Karpas-422 (cell line): ENCODE measurements around the gene AGRN. TPM values are rescaled to one million over a fixed set of nuclear protein-coding genes. Genes with fewer than 3 reads are reported as not detected.
A peak's percentile ranks its signal among the peaks of the same experiment; 100 is the strongest.

ENCODE experiments used
- DNase-seq: peaks from one replicate; pipeline ENCODE4 v3.0.0-alpha.2; 2015
- H2AFZ ChIP-seq: fragments of 200-600 bp; sonication (generic); 2 replicates; pipeline ENCODE4 v1.6.1; 2014; ENCODE audit warnings: antibody characterized with exemption, low read length, mixed read lengths
- H3K27ac ChIP-seq: fragments of 200-600 bp; sonication (generic); 2 replicates; pipeline ENCODE4 v1.5.1; 2014; ENCODE audit warnings: mild to moderate bottlenecking, low read length, moderate library complexity
- H3K27me3 ChIP-seq: fragments of 200-600 bp; sonication (generic); 2 replicates; pipeline ENCODE4 v1.6.1; 2014; ENCODE audit warnings: low read length, mixed read lengths
- H3K36me3 ChIP-seq: fragments of 200-600 bp; sonication (generic); 2 replicates; pipeline ENCODE4 v1.6.1; 2014; ENCODE audit warnings: low read length, mixed read lengths; ENCODE audit not compliant: insufficient read depth
- H3K4me1 ChIP-seq: fragments of 200-600 bp; sonication (generic); 2 replicates; pipeline ENCODE4 v1.6.1; 2014; ENCODE audit warnings: mild to moderate bottlenecking, low read length, mixed read lengths
- H3K4me2 ChIP-seq: fragments of 200-600 bp; sonication (generic); 2 replicates; pipeline ENCODE4 v1.6.1; 2014; ENCODE audit warnings: low read length, low read depth, mild to moderate bottlenecking; ENCODE audit not compliant: poor library complexity, severe bottlenecking
- H3K4me3 ChIP-seq: fragments of 200-600 bp; sonication (generic); 2 replicates; pipeline ENCODE4 v1.5.1; 2014; ENCODE audit warnings: mild to moderate bottlenecking, antibody characterized with exemption, low read length, mixed read lengths
- H3K79me2 ChIP-seq: fragments of 200-600 bp; sonication (generic); 2 replicates; pipeline ENCODE4 v1.6.1; 2014; ENCODE audit warnings: mild to moderate bottlenecking, low read length, mixed read lengths
- H3K9ac ChIP-seq: fragments of 200-600 bp; sonication (generic); 2 replicates; pipeline ENCODE4 v1.6.0; 2014; ENCODE audit warnings: low read length
- H3K9me2 ChIP-seq: fragments of 200-600 bp; sonication (generic), shearing (Covaris generic); replicated peaks from 2 replicates; pipeline ENCODE4 v1.6.0; 2014; ENCODE audit warnings: mild to moderate bottlenecking, low read length, moderate library complexity; ENCODE audit not compliant: insufficient read depth
- H3K9me3 ChIP-seq: fragments of 300-700, 200-600 bp; sonication (generic); 2 replicates; pipeline ENCODE4 v1.6.1; 2014; ENCODE audit warnings: low read length, mixed read lengths
- H4K20me1 ChIP-seq: fragments of 200-600 bp; sonication (generic); 2 replicates; pipeline ENCODE4 v1.6.1; 2014; ENCODE audit warnings: mild to moderate bottlenecking, antibody characterized with exemption, low read length, low read depth; ENCODE audit not compliant: insufficient read depth
- total RNA-seq: library from RNA; depleted of rRNA; stranded (reverse); fragments of >200 nt; shearing (Covaris generic); gene quantifications from 2 replicates; pipeline ENCODE4 v1.2.3, GENCODE V29; 2014; ENCODE audit warnings: low replicate concordance

The AGRN gene
- total RNA-seq, 1 experiment from 2014 or later, result 2.4 TPM

GRCh38 chr1:1046243-1046642 is 26.3 kb downstream of the AGRN start:
- no peak overlapping the region for H3K4me3 ChIP-seq
- H3K4me2 ChIP-seq, result no peak overlapping the region
- no peaks in the 10 kb centered on the region for H3K9me2 ChIP-seq
- H3K27me3 ChIP-seq, result no peaks in the 10 kb centered on the region
- no peaks in the 10 kb centered on the region for H3K79me2 ChIP-seq
- no peak overlapping the region for H2AFZ ChIP-seq
- H3K27ac ChIP-seq, result no peak overlapping the region
- no peak for DNase-seq
- no peaks in the 10 kb centered on the region for H3K4me1 ChIP-seq
- no peak overlapping the region for H3K9ac ChIP-seq
- no peaks in the 10 kb centered on the region for H3K36me3 ChIP-seq
- H3K9me3 ChIP-seq, result no peaks in the 10 kb centered on the region
- no peaks in the 10 kb centered on the region for H4K20me1 ChIP-seq

GRCh38 chr1:1046767-1047166 is 26.8 kb downstream of the AGRN start:
- Histone ChIP-seq H3K27ac (no peak overlapping the region), H3K4me2 (no peak overlapping the region), H2AFZ (no peak overlapping the region), H3K4me3 (no peak overlapping the region), H3K27me3 (no peaks in the 10 kb centered on the region), H3K9ac (no peak overlapping the region), H3K79me2 (no peaks in the 10 kb centered on the region), H3K4me1 (no peaks in the 10 kb centered on the region), H3K9me3 (no peaks in the 10 kb centered on the region), H3K9me2 (no peaks in the 10 kb centered on the region), H3K36me3 (no peaks in the 10 kb centered on the region), H4K20me1 (no peaks in the 10 kb centered on the region)
- no peak for DNase-seq

- H3K4me3 ChIP-seq, result no peak overlapping the region
- H3K9ac ChIP-seq, result no peak overlapping the region
- no peak overlapping the region for H3K27ac ChIP-seq
- H3K27me3 ChIP-seq, result no peaks in the 10 kb centered on the region
- H2AFZ ChIP-seq, result no peak overlapping the region
- no peaks in the 10 kb centered on the region for H3K4me1 ChIP-seq
- DNase-seq, result no peak
- no peak overlapping the region for H3K4me2 ChIP-seq
- H3K9me2 ChIP-seq, result no peaks in the 10 kb centered on the region
- no peaks in the 10 kb centered on the region for H3K9me3 ChIP-seq
- no peaks in the 10 kb centered on the region for H4K20me1 ChIP-seq
- H3K36me3 ChIP-seq, result no peaks in the 10 kb centered on the region
- no peaks in the 10 kb centered on the region for H3K79me2 ChIP-seq
Observed at GRCh38 chr1:1047407-1047806, 27.5 kb downstream of the AGRN start.

GRCh38 chr1:1047963-1048362 is 28.0 kb downstream of the AGRN start:
- Histone ChIP-seq H4K20me1 (no peaks in the 10 kb centered on the region), H3K4me3 (no peak overlapping the region), H3K9me2 (no peaks in the 10 kb centered on the region), H3K79me2 (no peaks in the 10 kb centered on the region), H3K27me3 (no peaks in the 10 kb centered on the region), H3K4me2 (no peak overlapping the region), H3K4me1 (no peaks in the 10 kb centered on the region), H3K36me3 (no peaks in the 10 kb centered on the region), H3K9me3 (no peaks in the 10 kb centered on the region), H3K27ac (no peak overlapping the region), H3K9ac (no peak overlapping the region), H2AFZ (no peak overlapping the region)
- no peak for DNase-seq

- no peaks in the 10 kb centered on the region for H3K79me2 ChIP-seq
- no peaks in the 10 kb centered on the region for H3K9me2 ChIP-seq
- H3K4me2 ChIP-seq, result no peak overlapping the region
- H3K27me3 ChIP-seq, result no peaks in the 10 kb centered on the region
- DNase-seq, result no peak
- no peak overlapping the region for H3K4me3 ChIP-seq
- no peak overlapping the region for H3K9ac ChIP-seq
- H2AFZ ChIP-seq, result no peak overlapping the region
- H3K36me3 ChIP-seq, result no peaks in the 10 kb centered on the region
- H4K20me1 ChIP-seq, result no peaks in the 10 kb centered on the region
- no peaks in the 10 kb centered on the region for H3K9me3 ChIP-seq
- no peak overlapping the region for H3K27ac ChIP-seq
- no peaks in the 10 kb centered on the region for H3K4me1 ChIP-seq
Observed at GRCh38 chr1:1048765-1049164, 28.8 kb downstream of the AGRN start.

- H3K9ac ChIP-seq, result no peak overlapping the region
- no peaks in the 10 kb centered on the region for H3K27me3 ChIP-seq
- no peaks in the 10 kb centered on the region for H3K4me1 ChIP-seq
- no peaks in the 10 kb centered on the region for H4K20me1 ChIP-seq
- no peaks in the 10 kb centered on the region for H3K9me3 ChIP-seq
- peak; percentile 57 for DNase-seq
- no peaks in the 10 kb centered on the region for H3K79me2 ChIP-seq
- no peak overlapping the region for H3K4me3 ChIP-seq
- no peak overlapping the region for H2AFZ ChIP-seq
- H3K4me2 ChIP-seq, result no peak overlapping the region
- no peaks in the 10 kb centered on the region for H3K9me2 ChIP-seq
- no peak overlapping the region for H3K27ac ChIP-seq
- H3K36me3 ChIP-seq, result no peaks in the 10 kb centered on the region
Observed at GRCh38 chr1:1049318-1050165, 29.6 kb downstream of the AGRN start.

- Histone ChIP-seq H4K20me1 (0 out of 2 replicates have a peak, but pooled peaks cover 4% of the 10 kb centered on the region), H3K27ac (no peak overlapping the region), H3K4me3 (no peak overlapping the region), H3K27me3 (no peaks in the 10 kb centered on the region), H3K9ac (no peak overlapping the region), H3K4me1 (no peaks in the 10 kb centered on the region), H3K36me3 (no peaks in the 10 kb centered on the region), H3K79me2 (no peaks in the 10 kb centered on the region), H3K9me2 (no peaks in the 10 kb centered on the region), H3K9me3 (no peaks in the 10 kb centered on the region), H2AFZ (no peak overlapping the region), H3K4me2 (no peak overlapping the region)
- no peak for DNase-seq
Observed at GRCh38 chr1:1050577-1051052, 30.7 kb downstream of the AGRN start.

GRCh38 chr1:1051127-1051810 is 31.3 kb downstream of the AGRN start:
- no peaks in the 10 kb centered on the region for H3K9me2 ChIP-seq
- 0 out of 2 replicates have a peak, but pooled peaks cover 4% of the 10 kb centered on the region for H4K20me1 ChIP-seq
- no peak overlapping the region for H3K9ac ChIP-seq
- no peaks in the 10 kb centered on the region for H3K27me3 ChIP-seq
- H3K79me2 ChIP-seq, result no peaks in the 10 kb centered on the region
- H3K4me2 ChIP-seq, result no peak overlapping the region
- H2AFZ ChIP-seq, result no peak overlapping the region
- H3K36me3 ChIP-seq, result no peaks in the 10 kb centered on the region
- H3K9me3 ChIP-seq, result no peaks in the 10 kb centered on the region
- H3K4me1 ChIP-seq, result no peaks in the 10 kb centered on the region
- no peak overlapping the region for H3K27ac ChIP-seq
- H3K4me3 ChIP-seq, result no peak overlapping the region
- DNase-seq, result no peak
